GM12878 (cell line): ENCODE results near the gene DOCK9. TPM values are rescaled to one million over a fixed set of nuclear protein-coding genes. Genes with fewer than 3 reads are reported as not detected.

Experiments used
- ATAC-seq: fragments of 200-7000 bp; cut with Tn5 transposase; 3 replicates; pipeline ENCODE4 v1.9.1; 2020; ENCODE audit warnings: mild to moderate bottlenecking, moderate library complexity
- BruUV-seq: library from RNA; stranded (reverse); fragments of 400-500 nt; replicated peaks from 2 replicates; lab custom pipeline; 2021; lab: Mats Ljungman, UMichigan
- CTCF ChIA-PET: fragments of 300-600 bp; sonication (Branson Sonifier 250); formaldehyde crosslinking; extraction: SDS; loops from one replicate; lab custom pipeline; 2021; ENCODE audit warnings: inconsistent platforms; lab: Yijun Ruan, JAX
- POLR2A ChIA-PET: fragments of 350-600 bp; formaldehyde crosslinking; extraction: SDS; loops from one replicate; lab custom pipeline; 2021; ENCODE audit warnings: inconsistent platforms; lab: Charles Lee
- RAD21 ChIA-PET: fragments of 300-600 bp; sonication (Branson Sonifier 250); formaldehyde crosslinking; loops from one replicate; lab custom pipeline; 2023; ENCODE audit warnings: antibody characterized with exemption; ENCODE audit not compliant: unreplicated experiment; lab: Charles Lee
- SMC1A ChIA-PET: fragments of 300-600 bp; sonication (Branson Sonifier 250); formaldehyde crosslinking; loops from one replicate; lab custom pipeline; 2023; ENCODE audit not compliant: unreplicated experiment, uncharacterized antibody; lab: Charles Lee
- DNase-seq: peaks from one replicate; pipeline ENCODE4 v3.0.0-alpha.2; 2011; ENCODE audit warnings: low read depth, low spot score
- FAIRE-seq: peaks from 3 replicates; lab custom pipeline; 2011; peaks lifted over from hg19 to GRCh38; lab: Jason Lieb, UNC
- H2AFZ ChIP-seq: 2 replicates; pipeline ENCODE4 v1.6.0; 2011; ENCODE audit warnings: low read depth, low read length, control low read depth; ENCODE audit not compliant: control insufficient read depth
- H3K27ac ChIP-seq: 2 replicates; pipeline ENCODE4 v1.5.1; 2011; ENCODE audit warnings: control low read depth; ENCODE audit not compliant: control insufficient read depth, insufficient read depth
- H3K27me3 ChIP-seq, 2 experiments: replicated peaks in 1 of 2; 2 replicates each; pipeline versions ENCODE4 v1.6.0 to v1.6.1; 2011; ENCODE audit warnings: low read length in 1 of 2; ENCODE audit not compliant: control insufficient read depth in 2 of 2, insufficient read depth in 2 of 2
- H3K36me3 ChIP-seq, 2 experiments: 2 replicates each; pipeline ENCODE4 v1.5.1; 2011; ENCODE audit warnings: low read length in 1 of 2; ENCODE audit not compliant: control insufficient read depth in 2 of 2, insufficient read depth in 2 of 2
- H3K4me1 ChIP-seq: 2 replicates; pipeline ENCODE4 v1.6.1; 2011; ENCODE audit warnings: mild to moderate bottlenecking, low read length, moderate library complexity, mixed read lengths; ENCODE audit not compliant: control insufficient read depth, insufficient read depth
- H3K4me2 ChIP-seq: 2 replicates; pipeline ENCODE4 v1.6.0; 2011; ENCODE audit warnings: control low read depth; ENCODE audit not compliant: control insufficient read depth, insufficient read depth
- H3K4me3 ChIP-seq: fragments of 200-600 bp; sonication (generic); 2 replicates; pipeline ENCODE4 v1.5.1; 2016
- H3K79me2 ChIP-seq: 2 replicates; pipeline ENCODE4 v1.6.0; 2011; ENCODE audit warnings: low read length; ENCODE audit not compliant: control insufficient read depth, insufficient read depth
- H3K9ac ChIP-seq: 2 replicates; pipeline ENCODE4 v1.8.0; 2011; ENCODE audit warnings: low read length, control low read depth, mixed read lengths; ENCODE audit not compliant: control insufficient read depth, insufficient read depth
- H3K9me3 ChIP-seq: replicated peaks from 3 replicates; pipeline ENCODE4 v1.5.1; 2011; ENCODE audit warnings: mild to moderate bottlenecking, low read length; ENCODE audit not compliant: control insufficient read depth, insufficient read depth
- H4K20me1 ChIP-seq: 2 replicates; pipeline ENCODE4 v1.6.0; 2011; ENCODE audit not compliant: control insufficient read depth, insufficient read depth
- BCL11A ChIP-seq: IDR thresholded peaks from 2 replicates; pipeline ENCODE4 v1.6.1; 2011; ENCODE audit warnings: low read depth, low read length
- CREB1 ChIP-seq: IDR thresholded peaks from 2 replicates; pipeline ENCODE4 v1.6.1; 2012; ENCODE audit warnings: low read depth, mild to moderate bottlenecking, inconsistent platforms
- ETV6 ChIP-seq, 2 experiments: fragments of 450-650 bp in 1 of 2; IDR thresholded peaks in 1 of 2; conservative IDR thresholded peaks in 1 of 2; 2 replicates each; pipeline ENCODE4 v1.6.1; 2014; ENCODE audit warnings: antibody characterized with exemption in 1 of 2, borderline replicate concordance in 1 of 2, low read depth in 1 of 2, mild to moderate bottlenecking in 1 of 2, moderate library complexity in 1 of 2
- MXI1 ChIP-seq: fragments of 150-350 bp; IDR thresholded peaks from 2 replicates; pipeline ENCODE4 v1.6.1; 2011; ENCODE audit warnings: low read depth, mild to moderate bottlenecking, inconsistent platforms, low read length, improper control_type of control experiment
- PAX8 ChIP-seq: fragments of 450-650 bp; IDR thresholded peaks from 2 replicates; pipeline ENCODE4 v1.6.1; 2017; ENCODE audit warnings: mild to moderate bottlenecking, moderate library complexity
- RELA ChIP-seq: fragments of 450-650 bp; IDR thresholded peaks from 2 replicates; pipeline ENCODE4 v1.8.0; 2014; ENCODE audit warnings: borderline replicate concordance; ENCODE audit not compliant: partially characterized antibody
- YBX1 ChIP-seq: fragments of 450-650 bp; IDR thresholded peaks from 2 replicates; pipeline ENCODE4 v1.6.1; 2016; ENCODE audit warnings: antibody characterized with exemption
- ZNF217 ChIP-seq: fragments of 450-650 bp; IDR thresholded peaks from 2 replicates; pipeline ENCODE4 v1.6.1; 2017; ENCODE audit warnings: antibody characterized with exemption, mild to moderate bottlenecking
- ZZZ3 ChIP-seq: IDR thresholded peaks from 2 replicates; pipeline ENCODE4 v1.6.1; 2011; ENCODE audit warnings: low read depth; ENCODE audit not compliant: control insufficient read depth, insufficient read length
- WGBS: methylation state at CpG from one replicate; pipeline ENCODE4 v1.1.6; 2016; ENCODE audit warnings: low lambda C conversion rate; ENCODE audit not compliant: insufficient replicate concordance, insufficient coverage; ENCODE audit errors: missing lambda C conversion rate; 5-methylcytosine and 5-hydroxymethylcytosine counted together
- in situ Hi-C: fragments of 300-500 bp; cut with MboI; formaldehyde crosslinking; loops from 9 replicates; pipeline ENCODE4 v1.14.3; 2018; ENCODE audit warnings: mixed read lengths
- intact Hi-C: fragments of 100-400 bp; cut with micrococcal nuclease; formaldehyde crosslinking; loops from one replicate; pipeline ENCODE4 v1.14.2; 2022; ENCODE audit not compliant: unreplicated experiment
- polyA plus RNA-seq, 11 experiments: library from polyadenylated mRNA; depleted of rRNA in 4 of 11; unstranded in 6 of 11; stranded (reverse) in 5 of 11; fragments of >200 nt; fragmentation: Nextera tagmentation in 4 of 11; fragmentation: Illumina TruSeq in 1 of 11; extraction: Ambion mirVana in 4 of 11; extraction: Trizol in 1 of 11; gene quantifications; 1 replicate in 1 of 11; 2 replicates in 10 of 11; pipeline versions ENCODE4 v1.2.1 to v1.2.3, GENCODE V29; 2011 to 2016; ENCODE audit warnings: inconsistent platforms in 2 of 11, missing spikeins in 2 of 11, low read depth in 1 of 11
- total RNA-seq, 4 experiments: library from RNA; depleted of rRNA in 3 of 4; stranded (reverse); fragments of >200 nt in 3 of 4; fragmentation: Illumina TruSeq in 1 of 4; extraction: Trizol in 1 of 4; gene quantifications; 2 replicates each; pipeline versions ENCODE4 v1.2.1 to v1.2.3, GENCODE V29; 2013 to 2021
- TF ChIP-seq, protein P1 (sequence below): fragments of 450-650 bp; IDR thresholded peaks from 2 replicates; pipeline ENCODE4 v1.6.1; 2017; ENCODE audit warnings: low read depth, mild to moderate bottlenecking, moderate library complexity
- TF ChIP-seq, protein P2 (sequence below): fragments of 450-650 bp; IDR thresholded peaks from 2 replicates; pipeline ENCODE4 v1.6.1; 2017; ENCODE audit warnings: borderline replicate concordance
- TF ChIP-seq, protein P3 (sequence below): fragments of 450-650 bp; IDR thresholded peaks from 2 replicates; pipeline ENCODE4 v1.6.1; 2017; ENCODE audit warnings: mild to moderate bottlenecking, low read depth, inconsistent platforms; ENCODE audit not compliant: poor library complexity, severe bottlenecking
- TF ChIP-seq, protein P4 (sequence below): IDR thresholded peaks from 2 replicates; pipeline ENCODE4 v1.6.1; 2012; ENCODE audit warnings: improper control_type of control experiment, low read depth, low read length; ENCODE audit not compliant: insufficient replicate concordance

DOCK9 gene
- total and polyA plus RNA-seq, 10 of the 15 experiments (the other 5 are each of a cell fraction or from before 2014, with no cell fraction given): 0.09 to 2.9 (median 0.74) TPM

DNA sequence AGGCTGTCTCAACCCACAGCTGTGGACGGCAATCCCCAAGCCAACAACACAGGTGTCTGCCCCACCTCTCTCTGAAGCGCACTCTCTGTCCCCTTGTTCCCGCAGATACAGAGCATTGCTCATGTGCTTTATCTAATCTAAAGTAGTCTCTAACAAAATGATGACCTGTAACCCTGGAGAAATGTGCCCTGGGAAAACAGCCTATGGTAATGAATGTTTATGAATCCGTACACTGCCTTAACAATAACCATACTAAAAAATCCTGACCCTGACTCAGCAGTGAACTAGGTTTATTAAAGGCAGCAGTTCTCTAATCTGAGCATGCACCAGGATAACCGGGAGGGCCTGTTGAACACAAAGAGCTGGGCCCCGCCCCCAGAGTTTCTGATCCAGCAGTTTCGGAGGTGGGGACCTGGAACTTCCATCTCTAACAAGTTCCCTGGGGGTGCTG, 174.7 kb downstream of the DOCK9 start (continued):
- TF ChIP-seq, protein P1, sequence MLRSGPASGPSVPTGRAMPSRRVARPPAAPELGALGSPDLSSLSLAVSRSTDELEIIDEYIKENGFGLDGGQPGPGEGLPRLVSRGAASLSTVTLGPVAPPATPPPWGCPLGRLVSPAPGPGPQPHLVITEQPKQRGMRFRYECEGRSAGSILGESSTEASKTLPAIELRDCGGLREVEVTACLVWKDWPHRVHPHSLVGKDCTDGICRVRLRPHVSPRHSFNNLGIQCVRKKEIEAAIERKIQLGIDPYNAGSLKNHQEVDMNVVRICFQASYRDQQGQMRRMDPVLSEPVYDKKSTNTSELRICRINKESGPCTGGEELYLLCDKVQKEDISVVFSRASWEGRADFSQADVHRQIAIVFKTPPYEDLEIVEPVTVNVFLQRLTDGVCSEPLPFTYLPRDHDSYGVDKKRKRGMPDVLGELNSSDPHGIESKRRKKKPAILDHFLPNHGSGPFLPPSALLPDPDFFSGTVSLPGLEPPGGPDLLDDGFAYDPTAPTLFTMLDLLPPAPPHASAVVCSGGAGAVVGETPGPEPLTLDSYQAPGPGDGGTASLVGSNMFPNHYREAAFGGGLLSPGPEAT: no peak

DNA sequence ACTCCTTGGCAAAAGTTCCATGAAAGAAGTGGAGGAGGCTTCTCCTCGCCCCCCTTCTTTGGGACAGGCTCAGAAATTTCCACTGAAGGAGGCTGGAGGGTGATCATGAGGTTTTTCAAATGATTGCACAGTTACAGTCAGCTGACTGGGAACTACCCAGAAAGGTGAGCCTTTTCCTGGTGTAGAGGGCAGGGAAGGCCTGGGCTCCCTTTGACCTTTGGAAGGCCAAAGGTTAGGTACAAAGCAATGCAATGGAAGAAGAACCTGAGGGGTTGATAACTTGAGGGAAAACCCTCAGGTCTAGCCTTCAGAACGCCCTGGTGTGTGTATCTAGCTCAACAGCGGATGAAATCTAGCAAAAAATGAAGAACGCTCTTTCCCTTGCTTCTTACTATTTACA, 175.3 kb downstream of the DOCK9 start:
- ChIA-PET RAD21 (no interaction called here), SMC1A (no interaction called here), CTCF (no interaction called here), POLR2A (no interaction called here)
- FAIRE-seq (no peak), DNase-seq (no peak), ATAC-seq (no peak)
- Histone ChIP-seq H3K27me3 (no peaks in the 10 kb centered on the region), H3K36me3 (no peaks in the 10 kb centered on the region), H3K4me1 (no peaks in the 10 kb centered on the region), H2AFZ (no peak overlapping the region), H3K4me2 (no peak overlapping the region), H3K9ac (no peak overlapping the region), H3K79me2 (no peaks in the 10 kb centered on the region), H3K27ac (no peak overlapping the region), H3K4me3 (no peak overlapping the region), H3K9me3 (no peaks in the 10 kb centered on the region), H4K20me1 (no peaks in the 10 kb centered on the region)
- in situ Hi-C loops (no loop called here), intact Hi-C loops (no loop called here)
- 54% methylated on average over 4 of the region's 4 CpGs for WGBS
- no TSS peak for BruUV-seq
- TF ChIP-seq ETV6 (conservative IDR thresholded peaks at IDR 0.05 in 1 of 2, IDR thresholded peaks at IDR 0.05 in 1 of 2; ENCODE audit: borderline replicate concordance in 1 of 2, low read depth in 1 of 2) (no peak), RELA (no peak), BCL11A (no peak), YBX1 (no peak), ZZZ3 (no peak), PAX8 (no peak), MXI1 (no peak), ZNF217 (no peak), CREB1 (no peak)
- TF ChIP-seq, protein P2, sequence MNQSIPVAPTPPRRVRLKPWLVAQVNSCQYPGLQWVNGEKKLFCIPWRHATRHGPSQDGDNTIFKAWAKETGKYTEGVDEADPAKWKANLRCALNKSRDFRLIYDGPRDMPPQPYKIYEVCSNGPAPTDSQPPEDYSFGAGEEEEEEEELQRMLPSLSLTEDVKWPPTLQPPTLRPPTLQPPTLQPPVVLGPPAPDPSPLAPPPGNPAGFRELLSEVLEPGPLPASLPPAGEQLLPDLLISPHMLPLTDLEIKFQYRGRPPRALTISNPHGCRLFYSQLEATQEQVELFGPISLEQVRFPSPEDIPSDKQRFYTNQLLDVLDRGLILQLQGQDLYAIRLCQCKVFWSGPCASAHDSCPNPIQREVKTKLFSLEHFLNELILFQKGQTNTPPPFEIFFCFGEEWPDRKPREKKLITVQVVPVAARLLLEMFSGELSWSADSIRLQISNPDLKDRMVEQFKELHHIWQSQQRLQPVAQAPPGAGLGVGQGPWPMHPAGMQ: no peak
- TF ChIP-seq, protein P3, sequence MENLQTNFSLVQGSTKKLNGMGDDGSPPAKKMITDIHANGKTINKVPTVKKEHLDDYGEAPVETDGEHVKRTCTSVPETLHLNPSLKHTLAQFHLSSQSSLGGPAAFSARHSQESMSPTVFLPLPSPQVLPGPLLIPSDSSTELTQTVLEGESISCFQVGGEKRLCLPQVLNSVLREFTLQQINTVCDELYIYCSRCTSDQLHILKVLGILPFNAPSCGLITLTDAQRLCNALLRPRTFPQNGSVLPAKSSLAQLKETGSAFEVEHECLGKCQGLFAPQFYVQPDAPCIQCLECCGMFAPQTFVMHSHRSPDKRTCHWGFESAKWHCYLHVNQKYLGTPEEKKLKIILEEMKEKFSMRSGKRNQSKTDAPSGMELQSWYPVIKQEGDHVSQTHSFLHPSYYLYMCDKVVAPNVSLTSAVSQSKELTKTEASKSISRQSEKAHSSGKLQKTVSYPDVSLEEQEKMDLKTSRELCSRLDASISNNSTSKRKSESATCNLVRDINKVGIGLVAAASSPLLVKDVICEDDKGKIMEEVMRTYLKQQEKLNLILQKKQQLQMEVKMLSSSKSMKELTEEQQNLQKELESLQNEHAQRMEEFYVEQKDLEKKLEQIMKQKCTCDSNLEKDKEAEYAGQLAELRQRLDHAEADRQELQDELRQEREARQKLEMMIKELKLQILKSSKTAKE: no peak
- TF ChIP-seq, protein P4, sequence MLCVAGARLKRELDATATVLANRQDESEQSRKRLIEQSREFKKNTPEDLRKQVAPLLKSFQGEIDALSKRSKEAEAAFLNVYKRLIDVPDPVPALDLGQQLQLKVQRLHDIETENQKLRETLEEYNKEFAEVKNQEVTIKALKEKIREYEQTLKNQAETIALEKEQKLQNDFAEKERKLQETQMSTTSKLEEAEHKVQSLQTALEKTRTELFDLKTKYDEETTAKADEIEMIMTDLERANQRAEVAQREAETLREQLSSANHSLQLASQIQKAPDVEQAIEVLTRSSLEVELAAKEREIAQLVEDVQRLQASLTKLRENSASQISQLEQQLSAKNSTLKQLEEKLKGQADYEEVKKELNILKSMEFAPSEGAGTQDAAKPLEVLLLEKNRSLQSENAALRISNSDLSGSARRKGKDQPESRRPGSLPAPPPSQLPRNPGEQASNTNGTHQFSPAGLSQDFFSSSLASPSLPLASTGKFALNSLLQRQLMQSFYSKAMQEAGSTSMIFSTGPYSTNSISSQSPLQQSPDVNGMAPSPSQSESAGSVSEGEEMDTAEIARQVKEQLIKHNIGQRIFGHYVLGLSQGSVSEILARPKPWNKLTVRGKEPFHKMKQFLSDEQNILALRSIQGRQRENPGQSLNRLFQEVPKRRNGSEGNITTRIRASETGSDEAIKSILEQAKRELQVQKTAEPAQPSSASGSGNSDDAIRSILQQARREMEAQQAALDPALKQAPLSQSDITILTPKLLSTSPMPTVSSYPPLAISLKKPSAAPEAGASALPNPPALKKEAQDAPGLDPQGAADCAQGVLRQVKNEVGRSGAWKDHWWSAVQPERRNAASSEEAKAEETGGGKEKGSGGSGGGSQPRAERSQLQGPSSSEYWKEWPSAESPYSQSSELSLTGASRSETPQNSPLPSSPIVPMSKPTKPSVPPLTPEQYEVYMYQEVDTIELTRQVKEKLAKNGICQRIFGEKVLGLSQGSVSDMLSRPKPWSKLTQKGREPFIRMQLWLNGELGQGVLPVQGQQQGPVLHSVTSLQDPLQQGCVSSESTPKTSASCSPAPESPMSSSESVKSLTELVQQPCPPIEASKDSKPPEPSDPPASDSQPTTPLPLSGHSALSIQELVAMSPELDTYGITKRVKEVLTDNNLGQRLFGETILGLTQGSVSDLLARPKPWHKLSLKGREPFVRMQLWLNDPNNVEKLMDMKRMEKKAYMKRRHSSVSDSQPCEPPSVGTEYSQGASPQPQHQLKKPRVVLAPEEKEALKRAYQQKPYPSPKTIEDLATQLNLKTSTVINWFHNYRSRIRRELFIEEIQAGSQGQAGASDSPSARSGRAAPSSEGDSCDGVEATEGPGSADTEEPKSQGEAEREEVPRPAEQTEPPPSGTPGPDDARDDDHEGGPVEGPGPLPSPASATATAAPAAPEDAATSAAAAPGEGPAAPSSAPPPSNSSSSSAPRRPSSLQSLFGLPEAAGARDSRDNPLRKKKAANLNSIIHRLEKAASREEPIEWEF: no peak
